ENCODE results near the gene RPUSD3. TPM values are rescaled to one million over a fixed set of nuclear protein-coding genes. Genes with fewer than 3 reads are reported as not detected.

Gene RPUSD3
- total and polyA plus RNA-seq, 4 donors = 14.4 to 22.7 (median 18.8) TPM

DNA sequence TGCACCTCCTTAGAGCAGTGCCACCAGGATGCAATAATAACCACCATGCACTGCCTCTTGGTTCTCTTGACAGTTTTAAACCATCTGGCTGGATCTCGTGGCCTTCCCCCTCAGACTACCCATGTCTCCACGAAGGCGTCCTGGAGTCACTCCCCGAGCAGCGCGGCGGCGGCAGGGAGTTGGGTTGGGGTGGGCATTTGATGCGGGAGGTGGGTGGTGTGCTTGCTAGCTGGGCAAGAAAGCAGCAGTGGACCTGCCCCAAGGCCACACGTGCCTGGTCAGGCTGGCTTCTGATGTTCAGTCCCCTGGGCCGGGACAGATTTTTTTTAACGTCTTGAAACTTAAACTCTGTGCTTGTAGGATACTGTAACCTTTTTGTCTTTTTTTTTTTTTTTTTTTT, 37.7 kb downstream of the RPUSD3 start:
- H3K9me3 ChIP-seq (ENCODE audit: control insufficient read depth in 4 of 4, low read length in 3 of 4) = no peaks in the 10 kb centered on the region
- H3K4me3 ChIP-seq (ENCODE audit: low read depth in 1 of 3, low read length in 3 of 3) = no peak overlapping the region
- no peaks in the 10 kb centered on the region for H3K27me3 ChIP-seq (ENCODE audit: control insufficient read depth in 4 of 4, insufficient read depth in 4 of 4, low read length in 3 of 4)
- DNase-seq (ENCODE audit: low spot score) = no peak
- no peak overlapping the region for H3K9ac ChIP-seq (ENCODE audit: low read depth in 1 of 2, low read length in 2 of 2)
- 94% methylated on average over 12 of the region's 12 CpGs for WGBS
- peaks cover 0 to 13% (median 7%) of the 10 kb centered on the region in 4 donors for H3K4me1 ChIP-seq (ENCODE audit: control insufficient read depth in 4 of 4, insufficient read depth in 4 of 4, low read length in 3 of 4)
- TF ChIP-seq GABPA (IDR thresholded peaks at IDR 0.05 in 1 of 2, conservative IDR thresholded peaks at IDR 0.05 in 1 of 2) (no peak), SP1 (IDR thresholded peaks at IDR 0.05) (no peak), FOXA1 (IDR thresholded peaks at IDR 0.05) (no peak), RXRA (IDR thresholded peaks at IDR 0.05) (no peak), EGR1 (IDR thresholded peaks at IDR 0.05; ENCODE audit: low read depth in 2 of 2) (no peak), NR2F2 (IDR thresholded peaks at IDR 0.05) (no peak), RAD21 (IDR thresholded peaks at IDR 0.05) (no peak), TAF1 (conservative IDR thresholded peaks at IDR 0.05) (no peak), YY1 (IDR thresholded peaks at IDR 0.05) (no peak), FOXA2 (IDR thresholded peaks at IDR 0.05) (no peak)
- TF ChIP-seq, protein P1, sequence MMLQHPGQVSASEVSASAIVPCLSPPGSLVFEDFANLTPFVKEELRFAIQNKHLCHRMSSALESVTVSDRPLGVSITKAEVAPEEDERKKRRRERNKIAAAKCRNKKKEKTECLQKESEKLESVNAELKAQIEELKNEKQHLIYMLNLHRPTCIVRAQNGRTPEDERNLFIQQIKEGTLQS (IDR thresholded peaks at IDR 0.05) = no peak
- H3K27ac ChIP-seq (ENCODE audit: low read depth in 1 of 2, low read length in 2 of 2) = no peak overlapping the region
- H3K36me3 ChIP-seq (ENCODE audit: control insufficient read depth in 4 of 4, insufficient read depth in 3 of 4, low read depth in 1 of 4, low read length in 3 of 4) = peaks cover 14 to 49% (median 46%) of the 10 kb centered on the region in 4 donors

DNA sequence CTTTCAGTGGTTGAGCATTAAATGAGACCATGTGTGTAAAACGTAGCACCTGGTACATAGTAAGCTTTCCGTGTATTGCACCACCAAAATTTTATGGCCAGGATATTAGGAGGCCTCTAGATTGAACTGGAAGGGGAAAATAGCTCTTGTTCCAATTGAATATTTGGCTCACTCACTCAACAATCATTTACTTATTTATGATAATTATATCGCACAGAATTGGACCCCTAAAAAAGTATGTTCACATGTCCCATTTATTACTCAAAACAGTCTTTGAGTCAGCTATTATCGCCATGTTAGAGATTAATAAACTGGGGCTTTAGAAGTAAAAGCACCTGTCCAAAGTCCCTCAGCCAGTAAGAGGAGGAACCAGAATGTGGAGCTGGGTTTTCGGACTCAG, 38.8 kb downstream of the RPUSD3 start:
- WGBS = 94% methylated on average over 5 of the region's 5 CpGs
- peaks cover 0 to 7% (median 4%) of the 10 kb centered on the region in 4 donors for H3K4me1 ChIP-seq (ENCODE audit: control insufficient read depth in 4 of 4, insufficient read depth in 4 of 4, low read length in 3 of 4)
- TF ChIP-seq HNF4G (IDR thresholded peaks at IDR 0.05) = no peak
- TF ChIP-seq, protein P1 (IDR thresholded peaks at IDR 0.05) = no peak
- TF ChIP-seq JUND (IDR thresholded peaks at IDR 0.05) = no peak
- no peak for TF ChIP-seq EGR1 (IDR thresholded peaks at IDR 0.05; ENCODE audit: low read depth in 2 of 2)
- no peak for TF ChIP-seq FOXA2 (IDR thresholded peaks at IDR 0.05)
- TF ChIP-seq, protein P2, sequence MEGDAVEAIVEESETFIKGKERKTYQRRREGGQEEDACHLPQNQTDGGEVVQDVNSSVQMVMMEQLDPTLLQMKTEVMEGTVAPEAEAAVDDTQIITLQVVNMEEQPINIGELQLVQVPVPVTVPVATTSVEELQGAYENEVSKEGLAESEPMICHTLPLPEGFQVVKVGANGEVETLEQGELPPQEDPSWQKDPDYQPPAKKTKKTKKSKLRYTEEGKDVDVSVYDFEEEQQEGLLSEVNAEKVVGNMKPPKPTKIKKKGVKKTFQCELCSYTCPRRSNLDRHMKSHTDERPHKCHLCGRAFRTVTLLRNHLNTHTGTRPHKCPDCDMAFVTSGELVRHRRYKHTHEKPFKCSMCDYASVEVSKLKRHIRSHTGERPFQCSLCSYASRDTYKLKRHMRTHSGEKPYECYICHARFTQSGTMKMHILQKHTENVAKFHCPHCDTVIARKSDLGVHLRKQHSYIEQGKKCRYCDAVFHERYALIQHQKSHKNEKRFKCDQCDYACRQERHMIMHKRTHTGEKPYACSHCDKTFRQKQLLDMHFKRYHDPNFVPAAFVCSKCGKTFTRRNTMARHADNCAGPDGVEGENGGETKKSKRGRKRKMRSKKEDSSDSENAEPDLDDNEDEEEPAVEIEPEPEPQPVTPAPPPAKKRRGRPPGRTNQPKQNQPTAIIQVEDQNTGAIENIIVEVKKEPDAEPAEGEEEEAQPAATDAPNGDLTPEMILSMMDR (IDR thresholded peaks at IDR 0.05; ENCODE audit: low read depth, low read length, missing input control) = no peak
- TF ChIP-seq, protein P3, sequence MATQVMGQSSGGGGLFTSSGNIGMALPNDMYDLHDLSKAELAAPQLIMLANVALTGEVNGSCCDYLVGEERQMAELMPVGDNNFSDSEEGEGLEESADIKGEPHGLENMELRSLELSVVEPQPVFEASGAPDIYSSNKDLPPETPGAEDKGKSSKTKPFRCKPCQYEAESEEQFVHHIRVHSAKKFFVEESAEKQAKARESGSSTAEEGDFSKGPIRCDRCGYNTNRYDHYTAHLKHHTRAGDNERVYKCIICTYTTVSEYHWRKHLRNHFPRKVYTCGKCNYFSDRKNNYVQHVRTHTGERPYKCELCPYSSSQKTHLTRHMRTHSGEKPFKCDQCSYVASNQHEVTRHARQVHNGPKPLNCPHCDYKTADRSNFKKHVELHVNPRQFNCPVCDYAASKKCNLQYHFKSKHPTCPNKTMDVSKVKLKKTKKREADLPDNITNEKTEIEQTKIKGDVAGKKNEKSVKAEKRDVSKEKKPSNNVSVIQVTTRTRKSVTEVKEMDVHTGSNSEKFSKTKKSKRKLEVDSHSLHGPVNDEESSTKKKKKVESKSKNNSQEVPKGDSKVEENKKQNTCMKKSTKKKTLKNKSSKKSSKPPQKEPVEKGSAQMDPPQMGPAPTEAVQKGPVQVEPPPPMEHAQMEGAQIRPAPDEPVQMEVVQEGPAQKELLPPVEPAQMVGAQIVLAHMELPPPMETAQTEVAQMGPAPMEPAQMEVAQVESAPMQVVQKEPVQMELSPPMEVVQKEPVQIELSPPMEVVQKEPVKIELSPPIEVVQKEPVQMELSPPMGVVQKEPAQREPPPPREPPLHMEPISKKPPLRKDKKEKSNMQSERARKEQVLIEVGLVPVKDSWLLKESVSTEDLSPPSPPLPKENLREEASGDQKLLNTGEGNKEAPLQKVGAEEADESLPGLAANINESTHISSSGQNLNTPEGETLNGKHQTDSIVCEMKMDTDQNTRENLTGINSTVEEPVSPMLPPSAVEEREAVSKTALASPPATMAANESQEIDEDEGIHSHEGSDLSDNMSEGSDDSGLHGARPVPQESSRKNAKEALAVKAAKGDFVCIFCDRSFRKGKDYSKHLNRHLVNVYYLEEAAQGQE (IDR thresholded peaks at IDR 0.05) = no peak
- no peak for TF ChIP-seq TAF1 (conservative IDR thresholded peaks at IDR 0.05)
- no peak for TF ChIP-seq RXRA (IDR thresholded peaks at IDR 0.05)
- TF ChIP-seq, protein P4, sequence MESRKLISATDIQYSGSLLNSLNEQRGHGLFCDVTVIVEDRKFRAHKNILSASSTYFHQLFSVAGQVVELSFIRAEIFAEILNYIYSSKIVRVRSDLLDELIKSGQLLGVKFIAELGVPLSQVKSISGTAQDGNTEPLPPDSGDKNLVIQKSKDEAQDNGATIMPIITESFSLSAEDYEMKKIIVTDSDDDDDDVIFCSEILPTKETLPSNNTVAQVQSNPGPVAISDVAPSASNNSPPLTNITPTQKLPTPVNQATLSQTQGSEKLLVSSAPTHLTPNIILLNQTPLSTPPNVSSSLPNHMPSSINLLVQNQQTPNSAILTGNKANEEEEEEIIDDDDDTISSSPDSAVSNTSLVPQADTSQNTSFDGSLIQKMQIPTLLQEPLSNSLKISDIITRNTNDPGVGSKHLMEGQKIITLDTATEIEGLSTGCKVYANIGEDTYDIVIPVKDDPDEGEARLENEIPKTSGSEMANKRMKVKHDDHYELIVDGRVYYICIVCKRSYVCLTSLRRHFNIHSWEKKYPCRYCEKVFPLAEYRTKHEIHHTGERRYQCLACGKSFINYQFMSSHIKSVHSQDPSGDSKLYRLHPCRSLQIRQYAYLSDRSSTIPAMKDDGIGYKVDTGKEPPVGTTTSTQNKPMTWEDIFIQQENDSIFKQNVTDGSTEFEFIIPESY (IDR thresholded peaks at IDR 0.05) = no peak
- no peak for TF ChIP-seq SP1 (IDR thresholded peaks at IDR 0.05)
- TF ChIP-seq NR2F2 (IDR thresholded peaks at IDR 0.05) = no peak
- TF ChIP-seq YY1 (IDR thresholded peaks at IDR 0.05) = no peak
- no peak for TF ChIP-seq GABPA (IDR thresholded peaks at IDR 0.05 in 1 of 2, conservative IDR thresholded peaks at IDR 0.05 in 1 of 2)
- no peak for TF ChIP-seq FOXA1 (IDR thresholded peaks at IDR 0.05)
- no peak for TF ChIP-seq RAD21 (IDR thresholded peaks at IDR 0.05)
- H3K27me3 ChIP-seq (ENCODE audit: control insufficient read depth in 4 of 4, insufficient read depth in 4 of 4, low read length in 3 of 4) = no peaks in the 10 kb centered on the region
- H3K36me3 ChIP-seq (ENCODE audit: control insufficient read depth in 4 of 4, insufficient read depth in 3 of 4, low read depth in 1 of 4, low read length in 3 of 4) = peaks cover 20 to 58% (median 52%) of the 10 kb centered on the region in 4 donors
- H3K9me3 ChIP-seq (ENCODE audit: control insufficient read depth in 4 of 4, low read length in 3 of 4) = no peaks in the 10 kb centered on the region
- no peak for DNase-seq (ENCODE audit: low spot score)
- no peak overlapping the region for H3K9ac ChIP-seq (ENCODE audit: low read depth in 1 of 2, low read length in 2 of 2)
- no peak overlapping the region for H3K27ac ChIP-seq (ENCODE audit: low read depth in 1 of 2, low read length in 2 of 2)
- H3K4me3 ChIP-seq (ENCODE audit: low read depth in 1 of 3, low read length in 3 of 3) = no peak overlapping the region
